Measurements from ENCODE around the gene TK2. TPM values are rescaled to one million over a fixed set of nuclear protein-coding genes. Genes with fewer than 3 reads are reported as not detected.

The TK2 gene
- total RNA-seq, 3 donors from 2014 or later, result 14.4 to 29.4 (median 17.8) TPM

GRCh38 chr16:66537236-66537635 is 12.7 kb downstream of the TK2 start:
- TF ChIP-seq CTCF (IDR thresholded peaks at IDR 0.05), result no peak
- no peak overlapping the region for H3K4me3 ChIP-seq
- intact Hi-C loops (cut with DNase I, micrococcal nuclease), result no loop called here
- ATAC-seq, result peak; percentile 10
- H3K9me3 ChIP-seq, result no peaks in the 10 kb centered on the region
- H3K4me1 ChIP-seq (ENCODE audit: low read depth), result no peaks in the 10 kb centered on the region
- DNase-seq, result no peak
- H3K36me3 ChIP-seq (ENCODE audit: low read depth), result no peaks in the 10 kb centered on the region

GRCh38 chr16:66536525-66536924 is 13.4 kb downstream of the TK2 start:
- no peak for TF ChIP-seq CTCF (IDR thresholded peaks at IDR 0.05)
- H3K4me1 ChIP-seq (ENCODE audit: low read depth), result no peaks in the 10 kb centered on the region
- DNase-seq (no peak), ATAC-seq (no peak)
- H3K9me3 ChIP-seq, result no peaks in the 10 kb centered on the region
- intact Hi-C loops (cut with DNase I, micrococcal nuclease), result no loop called here
- no peaks in the 10 kb centered on the region for H3K36me3 ChIP-seq (ENCODE audit: low read depth)
- H3K4me3 ChIP-seq, result no peak overlapping the region

DNA sequence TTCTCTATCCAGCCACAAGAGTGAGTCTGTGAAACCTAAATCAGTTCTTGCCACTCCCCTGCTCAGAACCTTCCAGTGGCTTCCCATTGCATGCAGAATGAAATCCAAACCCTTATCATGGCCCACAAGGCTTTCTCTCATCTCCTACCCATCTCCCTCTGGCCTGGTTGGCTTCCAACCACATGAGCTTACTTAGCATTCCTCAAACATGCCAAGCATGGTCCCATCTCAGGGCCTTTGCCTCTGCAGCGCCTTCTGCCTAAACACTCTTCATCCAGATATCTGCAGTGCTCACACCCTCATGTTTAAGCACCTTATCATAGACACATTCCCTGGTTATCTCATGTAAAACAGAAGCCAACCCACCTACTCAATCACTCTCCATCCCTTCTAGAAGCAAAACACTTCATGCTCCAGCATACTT is 15.5 kb downstream of the TK2 start:
- H3K36me3 ChIP-seq (ENCODE audit: low read depth), result no peaks in the 10 kb centered on the region
- DNase-seq (no peak), ATAC-seq (no peak)
- H3K9me3 ChIP-seq, result no peaks in the 10 kb centered on the region
- H3K4me1 ChIP-seq (ENCODE audit: low read depth), result no peaks in the 10 kb centered on the region
- intact Hi-C loops (cut with DNase I, micrococcal nuclease), result no loop called here
- no peak for TF ChIP-seq CTCF (IDR thresholded peaks at IDR 0.05)
- no peak overlapping the region for H3K4me3 ChIP-seq

- TF ChIP-seq CTCF (IDR thresholded peaks at IDR 0.05), result no peak
- DNase-seq (no peak), ATAC-seq (no peak)
- Histone ChIP-seq H3K4me3 (no peak overlapping the region), H3K36me3 (ENCODE audit: low read depth) (no peaks in the 10 kb centered on the region), H3K4me1 (ENCODE audit: low read depth) (no peaks in the 10 kb centered on the region), H3K9me3 (no peaks in the 10 kb centered on the region)
- intact Hi-C loops (cut with DNase I, micrococcal nuclease), result no loop called here
These were observed 20.4 kb downstream of the TK2 start for GRCh38 chr16:66529475-66529874.

- Histone ChIP-seq H3K4me1 (ENCODE audit: low read depth) (no peaks in the 10 kb centered on the region), H3K36me3 (ENCODE audit: low read depth) (no peaks in the 10 kb centered on the region), H3K9me3 (no peaks in the 10 kb centered on the region), H3K4me3 (no peak overlapping the region)
- DNase-seq (no peak), ATAC-seq (no peak)
- intact Hi-C loops (cut with DNase I, micrococcal nuclease), result no loop called here
- TF ChIP-seq CTCF (IDR thresholded peaks at IDR 0.05), result no peak
These were observed 21.6 kb downstream of the TK2 start for GRCh38 chr16:66528294-66528693.
